DOHH2 (cell line): Measurements from ENCODE around the gene NRXN3.

ENCODE experiments used
- H3F3A ChIP-seq: fragments of 200-600 bp; sonication (generic), shearing (Covaris generic); 2 replicates; pipeline ENCODE4 v1.6.0; 2016; ENCODE audit warnings: antibody characterized with exemption, mild to moderate bottlenecking; ENCODE audit not compliant: control insufficient read depth, insufficient read depth
- H3K27ac ChIP-seq: fragments of 200-600 bp; sonication (generic); 2 replicates; pipeline ENCODE4 v1.5.1; 2014; ENCODE audit warnings: low read depth, mild to moderate bottlenecking, low read length, moderate library complexity
- H3K27me3 ChIP-seq: fragments of 200-600 bp; sonication (generic); 2 replicates; pipeline ENCODE4 v1.6.1; 2014; ENCODE audit warnings: mild to moderate bottlenecking, low read length, mixed read lengths; ENCODE audit not compliant: control insufficient read depth
- H3K36me3 ChIP-seq: fragments of 200-600 bp; sonication (generic); 2 replicates; pipeline ENCODE4 v1.6.1; 2014; ENCODE audit warnings: mild to moderate bottlenecking, low read length, moderate library complexity, mixed read lengths; ENCODE audit not compliant: control insufficient read depth
- H3K4me1 ChIP-seq: fragments of 200-600 bp; sonication (generic); 2 replicates; pipeline ENCODE4 v1.6.1; 2014; ENCODE audit warnings: mild to moderate bottlenecking, low read length, mixed read lengths; ENCODE audit not compliant: control insufficient read depth
- H3K4me2 ChIP-seq: fragments of 200-600 bp; sonication (generic); 2 replicates; pipeline ENCODE4 v1.6.0; 2014; ENCODE audit warnings: mild to moderate bottlenecking, low read length, moderate library complexity
- H3K4me3 ChIP-seq: fragments of 200-600 bp; sonication (generic); 2 replicates; pipeline ENCODE4 v1.5.1; 2014; ENCODE audit warnings: mild to moderate bottlenecking, low read length, mixed read lengths
- H3K79me2 ChIP-seq: fragments of 200-600 bp; sonication (generic); 2 replicates; pipeline ENCODE4 v1.6.1; 2014; ENCODE audit warnings: mild to moderate bottlenecking, low read length, mixed read lengths; ENCODE audit not compliant: control insufficient read depth
- H3K9me2 ChIP-seq: fragments of 200-600 bp; sonication (generic); replicated peaks from 2 replicates; pipeline ENCODE4 v1.6.1; 2014; ENCODE audit warnings: mild to moderate bottlenecking, low read length, mixed read lengths; ENCODE audit not compliant: control insufficient read depth
- H3K9me3 ChIP-seq: fragments of 200-600 bp; sonication (generic); 2 replicates; pipeline ENCODE4 v1.6.1; 2014; ENCODE audit warnings: antibody characterized with exemption, low read length, mixed read lengths; ENCODE audit not compliant: control insufficient read depth, insufficient read depth
- H4K20me1 ChIP-seq: fragments of 200-600 bp; sonication (generic); 2 replicates; pipeline ENCODE4 v1.6.0; 2014; ENCODE audit warnings: low read depth, mild to moderate bottlenecking, antibody characterized with exemption, low read length, moderate library complexity; ENCODE audit not compliant: control insufficient read depth, insufficient read depth
- CTCF ChIP-seq: fragments of 200-600 bp; sonication (generic); IDR thresholded peaks from one replicate; pipeline ENCODE4 v1.5.1; 2014; ENCODE audit warnings: antibody characterized with exemption, mild to moderate bottlenecking, low read depth, low read length; ENCODE audit not compliant: poor library complexity, severe bottlenecking
- EZH2phosphoT487 ChIP-seq: fragments of 200-600 bp; sonication (generic); IDR thresholded peaks from 2 replicates; pipeline ENCODE4 v1.6.1; 2017; ENCODE audit warnings: borderline replicate concordance, mild to moderate bottlenecking, antibody characterized with exemption, low read length, moderate library complexity, mixed read lengths

The NRXN3 gene

DNA sequence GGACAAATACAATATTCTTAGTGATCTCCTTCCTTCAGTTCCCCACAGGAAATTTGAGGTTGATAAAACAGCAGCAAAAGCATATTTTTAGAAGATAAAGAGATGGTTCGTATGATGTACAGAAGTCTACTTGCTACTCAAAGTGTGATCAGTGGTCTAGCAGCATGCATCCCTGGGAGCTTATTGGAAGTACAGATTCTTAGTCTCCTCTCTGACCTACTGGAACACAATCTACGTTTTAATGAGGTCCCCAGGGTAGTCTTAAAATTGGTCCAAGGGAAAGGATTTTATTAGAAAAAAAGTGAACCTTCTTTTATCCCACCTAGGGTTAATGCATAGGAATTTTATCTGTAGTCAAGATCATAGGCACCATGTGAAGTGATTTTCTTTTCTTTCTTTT lies 703.4 kb downstream of the NRXN3 start:
- H3K9me2 ChIP-seq = no peaks in the 10 kb centered on the region
- H3K4me2 ChIP-seq = no peak overlapping the region
- no peaks in the 10 kb centered on the region for H3K4me1 ChIP-seq
- no peaks in the 10 kb centered on the region for H3K9me3 ChIP-seq
- no peak overlapping the region for H3K27ac ChIP-seq
- H3K79me2 ChIP-seq = no peaks in the 10 kb centered on the region
- H4K20me1 ChIP-seq = no peaks in the 10 kb centered on the region
- H3F3A ChIP-seq = no peaks in the 10 kb centered on the region
- TF ChIP-seq EZH2phosphoT487 (no peak), CTCF (no peak)
- no peaks in the 10 kb centered on the region for H3K27me3 ChIP-seq
- H3K36me3 ChIP-seq = no peaks in the 10 kb centered on the region
- H3K4me3 ChIP-seq = no peak overlapping the region

DNA sequence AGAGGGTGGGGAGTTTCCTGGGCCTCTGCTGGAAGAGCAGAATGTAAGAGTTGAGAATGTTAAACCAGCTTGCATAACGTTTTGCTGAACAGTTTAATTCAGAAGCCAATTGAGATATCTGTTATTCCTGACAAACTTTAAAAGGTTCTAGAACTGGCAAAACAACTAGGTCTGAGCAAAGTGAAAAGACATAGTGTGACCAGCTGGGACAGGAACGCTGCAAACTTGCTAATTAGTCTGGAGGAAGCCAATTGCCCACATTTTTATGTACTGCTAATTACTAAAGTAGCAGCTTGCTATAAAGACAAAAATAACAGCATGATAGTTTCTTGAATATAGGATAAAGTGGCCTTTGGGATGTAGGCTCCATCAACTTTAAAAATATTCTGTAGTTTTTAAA lies 704.9 kb downstream of the NRXN3 start:
- TF ChIP-seq CTCF (no peak), EZH2phosphoT487 (no peak)
- Histone ChIP-seq H3F3A (no peaks in the 10 kb centered on the region), H3K4me1 (no peaks in the 10 kb centered on the region), H3K27me3 (no peaks in the 10 kb centered on the region), H3K9me2 (no peaks in the 10 kb centered on the region), H3K9me3 (no peaks in the 10 kb centered on the region), H3K36me3 (no peaks in the 10 kb centered on the region), H4K20me1 (no peaks in the 10 kb centered on the region), H3K4me3 (no peak overlapping the region), H3K4me2 (no peak overlapping the region), H3K79me2 (no peaks in the 10 kb centered on the region), H3K27ac (no peak overlapping the region)

GRCh38 chr14:78885884-78886283 lies 715.7 kb downstream of the NRXN3 start:
- Histone ChIP-seq H3K4me2 (no peak overlapping the region), H3K79me2 (no peaks in the 10 kb centered on the region), H3K9me3 (no peaks in the 10 kb centered on the region), H3K4me3 (no peak overlapping the region), H3K9me2 (no peaks in the 10 kb centered on the region), H4K20me1 (no peaks in the 10 kb centered on the region), H3K27me3 (no peaks in the 10 kb centered on the region), H3K36me3 (no peaks in the 10 kb centered on the region), H3K4me1 (no peaks in the 10 kb centered on the region), H3F3A (no peaks in the 10 kb centered on the region), H3K27ac (no peak overlapping the region)
- TF ChIP-seq CTCF (no peak), EZH2phosphoT487 (no peak)

DNA sequence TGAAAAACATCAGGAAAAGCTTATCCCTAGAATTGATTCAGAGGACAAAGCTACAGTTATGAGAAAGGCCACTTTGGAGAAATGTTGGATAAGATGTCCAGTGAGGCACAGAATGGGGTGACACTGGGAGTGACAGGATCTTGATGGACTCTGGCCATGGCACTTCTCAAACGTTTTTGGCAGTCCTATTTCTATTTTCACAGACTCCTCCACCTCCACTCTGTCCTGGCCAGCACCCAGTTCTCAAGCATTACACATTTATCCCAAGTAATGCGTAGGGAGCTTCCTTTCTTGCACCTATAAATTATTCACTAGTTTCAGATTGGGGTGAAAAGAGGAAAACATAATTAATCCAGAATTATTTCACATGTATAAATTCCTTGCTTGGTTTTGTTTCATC lies 727.3 kb downstream of the NRXN3 start:
- Histone ChIP-seq H3K9me2 (no peaks in the 10 kb centered on the region), H3F3A (no peaks in the 10 kb centered on the region), H3K36me3 (no peaks in the 10 kb centered on the region), H3K79me2 (no peaks in the 10 kb centered on the region), H3K4me1 (no peaks in the 10 kb centered on the region), H3K4me3 (no peak overlapping the region), H3K4me2 (no peak overlapping the region), H3K9me3 (no peaks in the 10 kb centered on the region), H3K27me3 (no peaks in the 10 kb centered on the region), H4K20me1 (no peaks in the 10 kb centered on the region), H3K27ac (no peak overlapping the region)
- TF ChIP-seq EZH2phosphoT487 (no peak), CTCF (no peak)
